Vagina (tissue), 2 donors: ENCODE results near the gene PCNT. TPM values are rescaled to one million over a fixed set of nuclear protein-coding genes. Genes with fewer than 3 reads are reported as not detected.

Source experiments
- DNase-seq, 2 donors: peaks; one replicate each; pipeline ENCODE4 v3.0.0-alpha.2; 2017; ENCODE audit errors: extremely low spot score in 2 of 2
- H3K27ac ChIP-seq: fragments of 200-600 bp; sonication (generic); one replicate; pipeline ENCODE4 v1.5.1; 2019
- H3K27me3 ChIP-seq: fragments of 200-600 bp; sonication (generic); one replicate; pipeline ENCODE4 v1.5.1; 2019
- H3K36me3 ChIP-seq, 2 donors: fragments of 200-600 bp; sonication (generic); one replicate each; pipeline ENCODE4 v1.5.1; 2017 to 2019
- H3K4me1 ChIP-seq: fragments of 200-600 bp; sonication (generic); one replicate; pipeline ENCODE4 v1.5.1; 2019
- H3K4me3 ChIP-seq, 2 donors: fragments of 200-600 bp; sonication (generic); 1 replicate in 1 of 2; 2 replicates in 1 of 2; pipeline ENCODE4 v1.5.1; 2016 to 2019
- H3K9me3 ChIP-seq: fragments of 200-600 bp; sonication (generic); one replicate; pipeline ENCODE4 v1.5.1; 2019
- POLR2A ChIP-seq, 2 donors: fragments of 450-650 bp; IDR thresholded peaks; one replicate each; pipeline ENCODE4 v1.6.1; 2017; ENCODE audit warnings: antibody characterized with exemption in 2 of 2, mild to moderate bottlenecking in 2 of 2, moderate library complexity in 2 of 2
- POLR2AphosphoS5 ChIP-seq, 2 donors: sonication (generic); formaldehyde crosslinking; IDR thresholded peaks; one replicate each; pipeline ENCODE4 v1.9.0; 2017; ENCODE audit warnings: antibody characterized with exemption in 2 of 2, mild to moderate bottlenecking in 2 of 2, low read depth in 1 of 2; ENCODE audit not compliant: insufficient read depth in 1 of 2
- intact Hi-C: fragments of 100-400 bp; cut with DNase I; formaldehyde crosslinking; loops from one replicate; pipeline ENCODE4 v1.15.1; 2023
- total RNA-seq: library from RNA; depleted of rRNA; stranded (reverse); fragments of >200 nt; gene quantifications from one replicate; pipeline ENCODE4 v1.2.3, GENCODE V29; 2016
- TF ChIP-seq, protein P1 (sequence below), 3 experiments: fragments of 450-650 bp in 2 of 3; fragments of 200-600 bp in 1 of 3; sonication (generic) in 1 of 3; IDR thresholded peaks; one replicate each; pipeline ENCODE4 v1.5.1; 2017 to 2019; ENCODE audit warnings: antibody characterized with exemption in 3 of 3, mild to moderate bottlenecking in 2 of 3, moderate library complexity in 2 of 3

PCNT gene
- total RNA-seq, 1 donor from 2014 or later: 35.8 TPM

DNA sequence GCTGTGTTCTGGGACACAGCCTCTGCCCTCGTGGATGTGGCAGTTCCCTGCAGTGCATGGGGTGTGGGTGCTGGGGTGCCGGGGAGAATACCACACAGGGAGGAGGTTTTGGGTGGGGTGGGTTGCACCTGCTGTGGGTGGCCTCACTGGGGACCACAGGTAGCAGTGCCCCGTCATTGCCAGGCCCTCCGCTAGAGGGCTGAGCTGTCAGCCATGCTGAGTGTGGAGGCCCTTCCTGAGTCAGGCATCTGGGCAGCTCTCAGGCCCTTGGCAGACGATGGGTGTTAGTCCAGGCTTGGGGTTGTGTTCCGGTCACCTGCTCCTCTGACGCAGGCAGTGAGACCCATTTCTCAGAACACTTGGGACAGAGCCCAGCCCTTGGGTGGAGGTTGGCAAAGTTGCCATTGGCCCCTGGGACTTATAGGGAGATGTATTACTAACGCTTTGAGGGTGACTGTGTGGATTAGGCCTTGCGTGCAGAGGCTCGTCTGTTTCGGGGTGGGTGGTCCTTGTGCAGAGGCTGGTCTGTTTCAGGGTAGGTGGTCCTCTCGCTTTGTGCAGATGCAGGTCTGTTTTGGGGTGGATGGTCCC is 23.9 kb downstream of the PCNT start:
- no peak overlapping the region for H3K27ac ChIP-seq
- no peak overlapping the region for H3K4me3 ChIP-seq
- no peaks in the 10 kb centered on the region for H3K27me3 ChIP-seq
- H3K9me3 ChIP-seq: no peaks in the 10 kb centered on the region
- no peak for DNase-seq
- intact Hi-C loops: no loop called here
- H3K4me1 ChIP-seq: no peaks in the 10 kb centered on the region
- TF ChIP-seq, protein P1, sequence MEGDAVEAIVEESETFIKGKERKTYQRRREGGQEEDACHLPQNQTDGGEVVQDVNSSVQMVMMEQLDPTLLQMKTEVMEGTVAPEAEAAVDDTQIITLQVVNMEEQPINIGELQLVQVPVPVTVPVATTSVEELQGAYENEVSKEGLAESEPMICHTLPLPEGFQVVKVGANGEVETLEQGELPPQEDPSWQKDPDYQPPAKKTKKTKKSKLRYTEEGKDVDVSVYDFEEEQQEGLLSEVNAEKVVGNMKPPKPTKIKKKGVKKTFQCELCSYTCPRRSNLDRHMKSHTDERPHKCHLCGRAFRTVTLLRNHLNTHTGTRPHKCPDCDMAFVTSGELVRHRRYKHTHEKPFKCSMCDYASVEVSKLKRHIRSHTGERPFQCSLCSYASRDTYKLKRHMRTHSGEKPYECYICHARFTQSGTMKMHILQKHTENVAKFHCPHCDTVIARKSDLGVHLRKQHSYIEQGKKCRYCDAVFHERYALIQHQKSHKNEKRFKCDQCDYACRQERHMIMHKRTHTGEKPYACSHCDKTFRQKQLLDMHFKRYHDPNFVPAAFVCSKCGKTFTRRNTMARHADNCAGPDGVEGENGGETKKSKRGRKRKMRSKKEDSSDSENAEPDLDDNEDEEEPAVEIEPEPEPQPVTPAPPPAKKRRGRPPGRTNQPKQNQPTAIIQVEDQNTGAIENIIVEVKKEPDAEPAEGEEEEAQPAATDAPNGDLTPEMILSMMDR (IDR thresholded peaks at IDR 0.05): no peak
- TF ChIP-seq POLR2A (IDR thresholded peaks at IDR 0.05): no peak
- peaks cover 0 to 57% of the 10 kb centered on the region in 2 donors for H3K36me3 ChIP-seq

DNA sequence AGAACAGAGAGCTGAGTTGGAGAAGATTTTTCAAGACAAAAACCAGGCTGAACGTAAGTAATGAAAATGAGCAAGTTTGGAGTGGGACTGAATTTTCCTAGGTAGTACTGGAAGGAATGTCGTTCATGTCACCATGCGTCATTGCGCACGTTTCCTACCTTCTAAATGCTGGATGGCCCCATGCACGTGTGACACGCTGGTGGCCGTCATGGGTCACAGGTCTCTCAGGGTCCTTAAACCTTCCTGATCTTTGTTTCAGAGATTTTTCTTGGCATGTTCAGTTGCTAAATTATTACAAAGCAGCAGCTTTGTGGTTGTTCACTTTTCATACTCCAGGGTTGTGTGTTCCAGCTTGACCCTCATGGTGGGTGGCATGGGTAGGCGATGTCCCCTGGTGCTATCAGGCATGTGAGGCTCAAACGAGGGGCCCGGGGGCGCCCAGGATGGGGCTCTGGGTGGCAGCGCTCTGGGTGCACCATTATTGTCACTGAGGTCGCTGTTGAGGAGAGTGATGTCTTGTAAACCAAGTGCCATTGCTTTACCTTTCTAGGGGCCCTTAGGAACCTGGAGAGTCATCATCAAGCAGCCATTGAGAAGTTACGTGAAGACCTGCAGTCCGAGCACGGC is 25.3 kb downstream of the PCNT start:
- no peak for DNase-seq
- intact Hi-C loops: no loop called here
- Histone ChIP-seq H3K4me3 (no peak overlapping the region), H3K27ac (no peak overlapping the region), H3K9me3 (no peaks in the 10 kb centered on the region), H3K27me3 (no peaks in the 10 kb centered on the region), H3K4me1 (no peaks in the 10 kb centered on the region), H3K36me3 (peaks cover 0 to 70% of the 10 kb centered on the region in 2 donors)
- TF ChIP-seq POLR2A (IDR thresholded peaks at IDR 0.05): no peak
- TF ChIP-seq, protein P1 (IDR thresholded peaks at IDR 0.05): no peak
- no peak for TF ChIP-seq POLR2AphosphoS5 (IDR thresholded peaks at IDR 0.05; ENCODE audit: insufficient read depth in 1 of 2, low read depth in 1 of 2)

DNA sequence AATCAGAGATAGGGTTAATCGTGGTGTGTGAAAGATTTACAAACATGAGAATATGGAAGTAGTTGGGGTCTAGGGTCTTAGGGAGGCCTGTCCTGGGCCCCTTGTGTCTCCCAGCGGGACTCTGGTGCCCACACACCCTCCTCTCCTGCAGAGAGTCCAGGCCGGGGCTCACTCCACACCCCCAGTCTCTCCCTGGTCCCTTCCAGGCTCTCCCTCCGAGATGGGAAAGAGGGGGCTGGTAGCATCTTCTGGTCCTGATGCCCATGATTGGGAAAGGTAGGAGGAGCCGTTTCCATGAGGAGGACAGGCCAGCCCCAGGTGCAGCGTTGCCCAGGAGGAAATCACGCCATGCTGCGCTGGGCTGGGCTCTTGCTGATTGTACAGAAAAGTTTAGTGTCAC is 26.6 kb downstream of the PCNT start:
- H3K27me3 ChIP-seq: no peaks in the 10 kb centered on the region
- no peaks in the 10 kb centered on the region for H3K9me3 ChIP-seq
- H3K27ac ChIP-seq: no peak overlapping the region
- TF ChIP-seq POLR2AphosphoS5 (IDR thresholded peaks at IDR 0.05; ENCODE audit: insufficient read depth in 1 of 2, low read depth in 1 of 2) (no peak), POLR2A (IDR thresholded peaks at IDR 0.05) (no peak)
- TF ChIP-seq, protein P1 (IDR thresholded peaks at IDR 0.05): no peak
- no peaks in the 10 kb centered on the region for H3K4me1 ChIP-seq
- DNase-seq: no peak
- H3K4me3 ChIP-seq: no peak overlapping the region
- intact Hi-C loops: no loop called here
- H3K36me3 ChIP-seq: peaks cover 0 to 83% of the 10 kb centered on the region in 2 donors

DNA sequence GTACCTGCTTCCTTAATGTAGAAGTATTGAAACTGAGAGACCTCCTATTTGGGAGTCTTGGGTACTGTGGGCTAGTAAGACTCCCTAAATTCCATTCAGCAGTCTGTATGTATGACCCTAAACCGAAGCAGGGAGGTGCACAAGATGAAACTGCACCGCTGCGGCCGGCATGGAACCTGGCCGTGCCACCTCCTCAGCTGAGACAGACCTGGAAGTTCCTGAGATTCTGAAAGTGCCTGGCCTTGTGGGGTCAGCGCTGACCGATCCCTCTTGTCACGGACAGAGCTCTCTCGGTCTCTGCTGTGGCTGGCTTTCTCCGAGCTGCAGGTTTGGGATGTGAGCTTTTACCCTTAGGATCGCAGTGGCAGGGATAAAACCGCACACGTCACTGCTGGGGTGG is 27.0 kb downstream of the PCNT start:
- Histone ChIP-seq H3K27ac (no peak overlapping the region), H3K4me3 (no peak overlapping the region), H3K27me3 (no peaks in the 10 kb centered on the region), H3K36me3 (peaks cover 0 to 83% of the 10 kb centered on the region in 2 donors), H3K4me1 (no peaks in the 10 kb centered on the region), H3K9me3 (no peaks in the 10 kb centered on the region)
- TF ChIP-seq POLR2A (IDR thresholded peaks at IDR 0.05) (no peak), POLR2AphosphoS5 (IDR thresholded peaks at IDR 0.05; ENCODE audit: insufficient read depth in 1 of 2, low read depth in 1 of 2) (no peak)
- TF ChIP-seq, protein P1 (IDR thresholded peaks at IDR 0.05): no peak
- intact Hi-C loops: no loop called here
- no peak for DNase-seq

DNA sequence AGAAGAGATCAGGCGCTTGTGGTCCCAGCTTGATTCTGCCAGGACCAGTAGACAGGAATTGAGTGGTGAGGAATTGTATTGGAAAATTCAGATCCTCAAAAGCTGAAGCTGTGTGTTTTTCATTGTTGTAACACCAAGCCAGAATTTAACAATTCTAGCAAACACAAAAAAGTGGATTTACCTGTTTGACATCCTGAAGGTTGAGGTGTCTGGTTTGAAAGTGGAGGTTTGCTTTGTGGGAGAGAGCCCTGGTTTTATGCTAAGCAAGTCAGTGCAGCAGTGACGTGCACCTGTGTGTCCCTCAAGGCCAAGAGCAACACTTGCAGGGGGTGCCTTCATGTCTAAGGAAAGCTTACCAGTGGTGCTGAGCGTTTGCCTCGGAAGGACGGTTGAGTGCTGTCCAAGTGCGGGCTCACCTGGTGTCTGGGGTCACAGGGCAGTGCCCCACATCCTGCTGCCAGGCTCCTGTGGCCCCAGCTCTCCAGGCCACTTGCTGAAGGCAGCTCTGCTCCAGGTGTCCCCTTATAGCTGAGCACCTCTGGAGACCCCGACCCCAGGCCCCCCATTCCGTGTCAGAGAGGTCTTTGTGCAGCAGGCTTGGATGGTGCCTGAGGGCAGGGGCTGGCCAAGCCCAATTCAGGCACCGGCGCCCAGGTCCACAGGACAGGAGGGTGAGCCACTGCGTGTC is 27.7 kb downstream of the PCNT start:
- DNase-seq: no peak
- H3K4me3 ChIP-seq: no peak overlapping the region
- no peaks in the 10 kb centered on the region for H3K4me1 ChIP-seq
- H3K36me3 ChIP-seq: peaks cover 0 to 83% of the 10 kb centered on the region in 2 donors
- no peak overlapping the region for H3K27ac ChIP-seq
- H3K9me3 ChIP-seq: no peaks in the 10 kb centered on the region
- H3K27me3 ChIP-seq: no peaks in the 10 kb centered on the region
- intact Hi-C loops: no loop called here
- TF ChIP-seq, protein P1 (IDR thresholded peaks at IDR 0.05): no peak
- TF ChIP-seq POLR2A (IDR thresholded peaks at IDR 0.05) (no peak), POLR2AphosphoS5 (IDR thresholded peaks at IDR 0.05; ENCODE audit: insufficient read depth in 1 of 2, low read depth in 1 of 2) (no peak)
